Ammon's horn (tissue), 1 donor: Measurements from ENCODE around the gene OBSCN.
"Not testable (repeated sequence)": the region's sequence is repeated elsewhere in the genome, so short reads cannot be mapped to it uniquely, and the experiment has no call there.

ENCODE experiments used
- DNase-seq: peaks from one replicate; pipeline ENCODE4 v3.0.0-alpha.2; 2016; ENCODE audit warnings: low spot score

The OBSCN gene

DNA sequence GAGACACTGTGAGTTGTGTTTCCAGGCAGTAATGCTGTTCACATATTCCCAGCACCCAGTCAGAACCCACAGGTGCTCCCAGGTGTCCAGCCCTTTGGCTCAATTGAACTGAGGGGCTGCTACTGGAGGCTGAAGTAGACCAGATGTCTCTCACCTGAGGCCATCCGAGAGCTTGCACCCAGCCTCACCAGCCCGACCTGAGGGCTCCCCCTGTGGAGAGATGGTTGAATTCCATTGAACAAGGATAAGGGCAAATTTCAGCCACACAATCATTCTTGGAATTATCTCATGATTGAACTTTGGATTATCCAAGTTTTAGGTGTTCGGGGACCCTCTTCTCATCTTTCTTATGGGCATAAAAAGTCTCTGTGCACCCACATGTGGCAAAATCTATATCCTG is 52.1 kb downstream of the OBSCN start:
- no peak for DNase-seq

DNA sequence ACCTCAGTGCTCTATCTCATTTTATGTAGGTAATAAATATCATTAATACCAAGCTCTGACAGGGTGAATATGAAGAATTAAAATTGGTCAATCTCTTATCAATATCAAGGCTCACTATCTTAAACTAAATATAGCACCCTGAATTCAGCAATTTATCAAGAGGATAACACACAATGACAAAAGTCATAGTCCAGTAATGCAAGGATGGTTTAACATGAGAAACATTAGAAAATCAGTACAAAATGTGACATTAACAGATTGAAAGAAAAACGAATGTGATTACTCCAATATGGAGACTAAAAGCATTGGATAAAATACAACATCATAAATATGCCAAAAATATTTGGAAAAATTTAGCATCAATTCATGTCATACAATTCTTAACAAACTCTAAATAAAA is 53.9 kb downstream of the OBSCN start:
- no peak for DNase-seq

DNA sequence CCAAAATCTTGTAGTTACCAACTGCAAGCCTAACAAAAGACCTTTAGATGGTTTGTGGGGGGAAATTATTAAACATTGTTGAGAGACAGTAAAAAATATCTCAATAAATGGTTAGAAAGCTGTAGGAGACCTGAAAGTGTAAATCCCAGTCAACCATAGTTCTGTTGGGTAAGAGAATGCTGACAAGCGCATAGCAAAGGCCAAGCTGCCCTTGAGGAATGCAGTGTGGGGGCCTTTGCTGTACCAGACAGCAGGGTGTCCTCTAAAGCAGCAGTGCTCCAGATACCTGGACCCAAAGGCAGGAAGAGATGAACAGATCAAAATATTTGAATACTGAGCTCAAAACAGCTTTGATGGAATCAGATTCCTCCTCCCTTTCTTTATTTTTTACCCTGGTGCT is 54.6 kb downstream of the OBSCN start:
- no peak for DNase-seq

DNA sequence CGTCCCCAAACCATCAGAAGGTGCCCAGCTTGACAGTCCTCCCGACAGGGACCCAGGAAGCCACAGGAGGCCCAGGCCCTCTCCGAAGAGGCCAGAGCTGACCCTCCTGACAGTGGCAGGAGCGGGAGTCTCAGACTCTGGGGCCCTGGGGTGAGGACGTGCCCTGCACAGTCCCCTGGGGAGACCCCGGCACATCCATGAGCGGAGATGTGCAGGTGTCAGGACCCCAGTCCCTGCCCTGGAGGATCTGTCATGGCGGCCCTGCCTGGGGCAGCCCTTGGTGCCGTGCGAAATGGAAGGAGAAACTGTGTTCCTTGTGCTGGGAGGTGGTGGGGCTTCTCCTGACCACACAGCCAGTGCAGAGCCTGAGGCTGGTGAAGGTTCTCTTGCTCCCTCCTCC is 55.8 kb downstream of the OBSCN start:
- no peak for DNase-seq

DNA sequence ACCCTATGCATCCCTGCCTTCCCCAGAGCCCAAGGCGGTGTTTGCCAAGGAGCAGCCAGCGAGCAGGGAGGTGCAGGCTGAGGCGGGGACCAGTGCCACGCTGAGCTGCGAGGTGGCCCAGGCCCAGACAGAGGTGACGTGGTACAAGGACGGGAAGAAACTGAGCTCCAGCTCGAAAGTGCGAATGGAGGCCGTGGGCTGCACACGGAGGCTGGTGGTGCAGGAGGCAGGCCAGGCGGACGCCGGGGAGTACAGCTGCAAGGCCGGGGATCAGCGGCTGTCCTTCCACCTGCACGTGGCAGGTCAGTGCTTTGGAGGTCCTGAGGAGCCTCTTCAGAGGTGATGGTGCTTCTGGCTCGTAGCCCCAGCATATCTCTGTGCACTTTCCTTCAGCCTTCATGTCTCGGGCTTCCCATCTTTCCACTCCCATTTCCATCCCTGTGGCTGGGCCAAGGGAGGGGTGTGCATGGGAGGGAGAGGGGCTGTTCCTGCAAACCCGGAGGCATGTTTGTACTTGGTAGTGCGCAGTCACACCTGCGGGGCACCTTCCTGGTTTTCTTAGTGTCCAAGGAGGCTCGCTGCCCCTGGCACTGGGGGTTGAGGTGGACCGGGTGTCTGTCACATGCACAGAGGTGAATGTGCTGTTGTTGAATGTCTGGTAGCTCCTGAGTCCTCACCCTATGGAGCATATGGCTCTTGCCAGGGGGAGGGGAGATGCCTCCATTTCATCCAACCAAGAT is 56.4 kb downstream of the OBSCN start:
- DNase-seq: no peak

DNA sequence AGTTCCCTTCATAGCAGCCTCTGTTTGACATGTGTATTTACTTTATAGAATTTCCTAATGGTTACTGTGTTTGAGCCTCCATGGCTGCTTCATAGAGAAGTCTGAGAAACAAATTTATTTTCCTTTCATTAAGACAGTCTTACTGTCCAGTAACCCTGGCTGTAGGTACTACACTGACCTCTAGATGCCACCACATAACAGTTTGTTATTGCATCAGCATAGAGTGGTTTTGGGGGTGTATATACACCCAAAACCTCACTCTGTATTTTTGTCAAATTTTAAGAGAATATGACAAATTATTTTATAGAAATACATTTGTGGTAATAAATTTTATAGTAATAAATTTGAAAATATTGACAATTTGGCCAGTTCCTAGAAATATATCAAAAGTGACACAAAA is 57.3 kb downstream of the OBSCN start:
- no peak for DNase-seq

DNA sequence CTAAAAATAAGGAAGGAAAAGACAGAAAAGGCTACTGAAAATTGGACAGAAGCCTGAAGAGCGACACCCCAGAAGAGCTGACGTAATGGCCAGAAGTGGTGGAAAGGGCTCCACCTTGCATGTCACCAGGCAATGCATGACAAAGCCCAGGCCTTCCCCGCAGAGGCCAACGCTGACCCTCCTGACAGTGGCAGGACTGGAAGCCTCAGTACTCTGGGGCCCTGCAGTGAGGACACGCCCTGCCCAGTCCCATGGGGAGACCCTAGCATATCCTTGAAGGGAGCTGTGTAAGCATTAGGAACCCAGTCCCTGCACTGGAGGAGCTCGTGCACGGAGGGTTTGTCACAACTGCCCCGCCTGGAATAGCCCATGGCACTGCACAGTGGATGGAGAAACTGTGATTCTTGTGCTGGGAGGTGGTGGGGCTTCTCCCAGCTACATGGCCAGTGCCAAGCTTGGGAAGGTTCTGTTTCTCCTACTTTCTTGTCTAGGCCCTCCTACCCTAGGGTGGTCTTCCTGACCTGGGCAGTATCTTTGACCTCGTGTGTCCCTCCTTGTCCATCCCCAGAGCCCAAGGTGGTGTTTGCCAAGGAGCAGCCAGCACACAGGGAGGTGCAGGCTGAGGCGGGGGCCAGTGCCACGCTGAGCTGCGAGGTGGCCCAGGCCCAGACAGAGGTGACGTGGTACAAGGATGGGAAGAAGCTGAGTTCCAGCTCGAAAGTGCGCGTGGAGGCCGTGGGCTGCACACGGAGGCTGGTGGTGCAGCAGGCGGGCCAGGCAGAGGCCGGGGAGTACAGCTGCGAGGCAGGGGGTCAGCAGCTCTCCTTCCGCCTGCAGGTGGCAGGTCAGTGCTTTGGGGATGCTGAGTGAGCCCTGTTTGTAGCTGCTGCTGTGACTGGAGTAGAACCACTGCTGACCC is 60.4 kb downstream of the OBSCN start:
- no peak for DNase-seq

DNA sequence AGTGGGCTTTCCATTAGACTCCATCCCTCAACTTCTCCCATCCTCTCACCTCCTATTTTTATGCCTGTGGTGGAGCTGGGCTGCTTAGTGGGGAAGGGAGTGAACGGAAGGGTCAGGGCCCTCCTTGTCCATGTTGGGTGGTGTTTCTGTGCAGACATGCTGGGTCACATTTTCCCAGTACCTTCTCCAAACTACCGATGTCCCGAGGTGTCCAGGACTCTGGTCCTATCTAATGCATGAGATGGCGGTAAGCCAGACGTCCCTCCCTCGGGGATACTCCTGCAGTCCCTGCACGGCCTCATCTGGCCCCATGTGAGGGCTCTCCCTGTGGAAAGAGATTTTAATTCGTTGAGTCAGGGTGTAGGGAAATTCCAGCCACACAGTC is 61.0 kb downstream of the OBSCN start:
- DNase-seq: no peak

DNA sequence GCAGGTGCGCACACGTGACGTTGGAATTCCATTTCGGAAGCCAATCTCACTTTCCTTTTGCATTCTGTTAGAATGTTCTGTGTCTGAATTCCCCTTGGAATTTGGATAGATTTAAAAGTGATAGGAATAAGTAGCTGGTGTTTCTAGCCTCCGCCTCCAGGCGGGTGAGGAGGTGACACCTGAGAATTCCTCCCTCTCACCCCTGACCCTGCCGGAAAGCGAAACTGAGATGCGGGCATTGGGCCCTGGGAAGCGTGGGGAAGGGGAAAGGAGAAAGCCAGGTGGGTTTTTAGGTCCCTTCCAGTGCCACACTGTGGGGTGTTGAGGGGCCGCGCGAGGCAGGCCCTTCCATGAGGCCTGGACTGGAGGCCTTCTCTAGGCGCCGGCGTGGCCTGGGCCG is 61.6 kb downstream of the OBSCN start:
- not testable (repeated sequence) for DNase-seq

DNA sequence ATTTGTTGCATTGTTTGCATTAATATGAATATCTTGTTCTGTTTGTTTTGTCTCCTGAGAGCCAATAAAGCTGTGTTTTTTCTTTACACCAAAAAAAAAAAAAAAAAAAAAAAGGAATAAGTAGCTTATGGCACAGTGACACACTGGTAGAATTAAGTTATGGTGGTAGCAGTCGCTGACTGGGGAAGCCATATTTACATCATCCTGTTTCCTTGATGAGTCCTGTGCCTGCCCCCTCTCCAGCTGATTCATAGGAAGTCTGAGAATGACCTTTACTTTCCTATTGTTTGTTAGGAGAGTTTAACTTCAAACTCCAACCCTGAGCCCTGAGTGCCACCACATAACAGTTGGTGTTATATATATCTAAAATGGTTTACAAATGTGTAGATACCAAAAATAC is 62.2 kb downstream of the OBSCN start:
- DNase-seq: no peak

DNA sequence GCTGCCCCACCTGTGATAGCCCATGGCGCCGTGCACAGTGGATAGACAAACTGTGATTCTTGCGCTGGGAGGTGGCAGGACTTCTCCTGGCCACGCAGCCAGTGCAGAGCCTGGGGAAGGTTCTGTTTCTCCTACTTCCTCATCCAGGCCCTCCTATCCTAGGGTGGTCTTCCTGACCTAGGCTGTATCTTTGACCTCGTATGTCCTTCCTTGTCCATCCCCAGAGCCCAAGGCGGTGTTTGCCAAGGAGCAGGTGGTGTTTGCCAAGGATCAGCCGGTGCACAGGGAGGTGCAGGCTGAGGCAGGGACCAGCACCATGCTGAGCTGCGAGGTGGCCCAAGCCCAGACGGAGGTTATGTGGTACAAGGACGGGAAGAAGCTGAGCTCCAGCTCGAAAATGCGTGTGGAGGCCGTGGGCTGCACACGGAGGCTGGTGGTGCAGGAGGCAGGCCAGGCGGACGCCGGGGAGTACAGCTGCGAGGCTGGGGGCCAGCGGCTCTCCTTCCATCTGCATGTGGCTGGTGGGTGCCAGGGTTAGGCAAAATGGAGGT is 63.9 kb downstream of the OBSCN start:
- no peak for DNase-seq

DNA sequence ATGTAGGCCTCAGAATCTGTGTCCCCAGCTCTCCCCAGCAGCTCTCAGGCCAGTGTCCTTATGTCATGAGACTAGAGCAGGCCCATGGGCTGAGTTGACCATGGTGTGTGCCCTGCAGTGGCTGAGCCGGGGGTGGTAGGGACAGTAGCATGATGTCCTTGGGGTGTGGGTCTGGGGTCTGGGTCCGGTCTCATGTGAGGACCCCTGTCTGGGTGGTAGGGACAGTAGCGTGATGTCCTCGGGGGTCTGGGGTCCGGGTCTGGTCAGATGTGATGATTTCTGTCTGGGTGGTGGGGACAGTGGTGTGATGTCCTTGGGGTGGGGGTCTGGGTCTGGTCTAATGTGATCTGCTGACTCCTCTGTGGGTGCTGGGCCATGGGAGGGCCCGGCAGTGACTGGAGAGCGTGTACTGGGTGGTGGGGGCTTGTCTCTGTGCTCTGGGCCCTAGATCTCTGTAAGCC is 64.5 kb downstream of the OBSCN start:
- no peak for DNase-seq

DNA sequence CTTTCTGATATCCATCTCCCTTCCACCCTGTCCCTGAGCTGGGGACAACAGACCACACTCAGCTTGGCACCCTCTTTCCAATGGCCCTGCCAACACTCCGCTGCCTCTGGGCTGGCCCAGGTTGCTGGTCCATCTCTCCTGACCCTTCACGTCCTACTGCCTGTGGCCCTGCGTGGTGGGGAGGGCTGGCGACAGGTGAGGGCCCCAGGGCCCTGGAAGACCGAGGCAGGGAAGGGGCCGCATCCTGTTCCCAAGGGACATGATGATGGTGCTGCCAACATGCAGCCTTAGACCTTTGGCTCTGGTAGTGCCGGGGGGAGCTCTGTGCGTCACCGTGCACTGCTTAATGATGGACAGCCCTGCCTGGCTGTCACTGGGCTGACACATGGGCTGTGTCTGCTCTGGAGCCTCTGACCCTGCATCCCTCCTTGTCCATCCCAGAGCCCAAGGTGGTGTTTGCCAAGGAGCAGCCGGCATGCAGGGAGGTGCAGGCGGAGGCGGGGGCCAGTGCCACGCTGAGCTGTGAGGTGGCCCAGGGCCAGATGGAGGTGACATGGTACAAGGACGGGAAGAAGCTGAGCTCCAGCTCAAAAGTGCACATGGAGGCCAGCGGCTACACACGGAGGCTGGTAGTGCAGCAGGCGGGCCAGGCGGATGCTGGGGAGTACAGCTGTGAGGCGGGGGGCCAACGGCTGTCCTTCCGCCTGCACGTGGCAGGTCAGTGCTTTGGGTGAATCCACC is 65.2 kb downstream of the OBSCN start:
- no peak for DNase-seq

DNA sequence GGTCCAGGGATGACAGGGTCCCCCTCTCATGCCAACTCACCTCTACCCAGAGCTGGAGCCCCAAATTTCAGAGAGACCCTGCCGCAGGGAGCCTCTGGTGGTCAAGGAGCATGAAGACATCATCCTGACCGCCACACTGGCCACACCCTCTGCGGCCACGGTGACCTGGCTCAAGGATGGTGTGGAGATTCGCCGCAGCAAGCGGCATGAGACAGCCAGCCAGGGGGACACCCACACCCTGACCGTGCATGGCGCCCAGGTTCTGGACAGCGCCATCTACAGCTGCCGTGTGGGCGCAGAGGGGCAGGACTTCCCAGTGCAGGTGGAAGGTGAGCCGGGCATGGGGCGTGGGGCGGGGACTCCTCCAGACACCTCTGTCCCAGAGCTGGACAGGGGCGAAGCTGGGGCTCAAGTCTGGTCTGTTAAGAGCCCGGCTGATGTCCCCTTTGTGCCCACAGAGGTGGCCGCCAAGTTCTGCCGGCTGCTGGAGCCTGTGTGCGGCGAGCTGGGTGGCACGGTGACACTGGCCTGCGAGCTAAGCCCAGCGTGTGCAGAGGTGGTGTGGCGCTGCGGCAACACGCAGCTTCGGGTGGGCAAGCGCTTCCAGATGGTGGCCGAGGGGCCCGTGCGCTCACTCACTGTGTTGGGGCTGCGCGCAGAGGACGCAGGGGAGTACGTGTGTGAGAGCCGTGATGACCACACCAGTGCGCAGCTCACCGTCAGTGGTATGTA is 66.0 kb downstream of the OBSCN start:
- no peak for DNase-seq

DNA sequence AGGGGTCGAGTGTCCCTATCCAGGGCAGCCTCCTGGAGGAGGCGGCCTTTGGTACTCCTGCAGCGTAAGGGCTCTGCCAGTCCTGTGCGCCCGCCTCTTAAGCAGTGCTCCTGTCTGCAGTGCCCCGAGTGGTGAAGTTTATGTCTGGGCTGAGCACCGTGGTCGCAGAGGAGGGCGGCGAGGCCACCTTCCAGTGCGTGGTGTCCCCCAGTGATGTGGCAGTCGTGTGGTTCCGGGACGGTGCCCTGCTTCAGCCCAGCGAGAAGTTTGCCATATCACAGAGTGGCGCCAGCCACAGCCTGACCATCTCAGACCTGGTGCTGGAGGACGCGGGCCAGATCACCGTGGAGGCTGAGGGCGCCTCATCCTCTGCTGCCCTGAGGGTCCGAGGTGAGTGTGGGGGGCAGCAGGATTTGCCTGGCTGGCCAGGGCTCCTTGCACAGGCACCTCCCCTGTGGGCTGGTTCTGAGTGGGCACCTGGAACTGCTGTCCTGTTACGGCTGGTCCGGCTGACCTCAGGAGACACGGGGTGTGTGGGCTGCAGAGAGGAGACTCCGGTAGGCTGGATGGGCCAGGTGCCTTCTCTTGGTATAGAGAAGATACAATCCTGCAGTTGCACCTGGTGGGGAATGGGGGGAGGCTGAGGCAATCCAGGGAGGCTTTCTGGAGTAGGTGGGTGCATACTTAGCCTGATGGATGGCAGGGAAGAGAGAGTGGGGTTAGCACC is 66.8 kb downstream of the OBSCN start:
- DNase-seq: no peak

DNA sequence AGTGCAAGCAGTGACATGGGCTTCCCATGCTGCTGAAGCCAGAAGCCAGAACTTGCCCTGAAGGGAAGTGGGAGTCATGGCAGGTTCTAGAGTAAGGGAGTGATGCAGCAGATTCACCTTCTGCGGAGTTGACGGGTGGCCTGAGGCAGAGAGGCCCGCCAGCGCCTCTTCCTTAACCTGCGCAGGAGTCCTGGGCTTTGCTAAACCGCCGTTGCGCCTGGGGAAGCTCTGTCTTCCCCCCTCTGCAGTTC is 67.3 kb downstream of the OBSCN start:
- no peak for DNase-seq

DNA sequence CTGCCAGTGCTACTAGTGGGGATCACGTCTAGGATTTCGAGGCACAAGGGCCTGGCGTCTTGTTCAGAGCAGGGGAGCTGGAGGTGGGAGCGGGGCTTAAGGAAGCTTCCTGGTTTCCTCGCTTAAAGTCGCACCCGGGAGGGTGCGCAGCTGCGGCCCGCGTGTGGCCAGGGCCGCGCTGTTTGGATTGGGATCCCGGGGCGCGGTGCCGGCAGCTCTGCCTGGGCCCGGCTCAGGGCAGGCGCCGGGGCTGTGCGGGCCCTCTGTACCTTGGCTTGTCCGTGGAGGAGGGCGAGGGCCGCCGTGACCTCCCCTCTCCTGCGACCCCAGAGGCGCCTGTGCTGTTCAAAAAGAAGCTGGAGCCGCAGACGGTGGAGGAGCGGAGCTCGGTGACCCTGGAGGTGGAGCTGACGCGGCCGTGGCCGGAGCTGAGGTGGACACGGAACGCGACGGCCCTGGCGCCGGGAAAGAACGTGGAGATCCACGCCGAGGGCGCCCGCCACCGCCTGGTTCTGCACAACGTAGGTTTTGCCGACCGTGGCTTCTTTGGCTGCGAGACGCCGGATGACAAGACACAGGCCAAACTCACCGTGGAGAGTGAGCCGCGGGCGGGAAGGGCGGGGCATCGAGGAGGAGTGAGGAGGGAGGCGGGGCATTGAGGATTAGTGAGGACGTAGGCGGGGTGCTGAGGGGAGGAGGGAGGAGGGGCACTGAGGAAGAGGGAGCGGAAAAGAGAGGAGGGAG is 67.8 kb downstream of the OBSCN start:
- DNase-seq: peak; percentile 86

DNA sequence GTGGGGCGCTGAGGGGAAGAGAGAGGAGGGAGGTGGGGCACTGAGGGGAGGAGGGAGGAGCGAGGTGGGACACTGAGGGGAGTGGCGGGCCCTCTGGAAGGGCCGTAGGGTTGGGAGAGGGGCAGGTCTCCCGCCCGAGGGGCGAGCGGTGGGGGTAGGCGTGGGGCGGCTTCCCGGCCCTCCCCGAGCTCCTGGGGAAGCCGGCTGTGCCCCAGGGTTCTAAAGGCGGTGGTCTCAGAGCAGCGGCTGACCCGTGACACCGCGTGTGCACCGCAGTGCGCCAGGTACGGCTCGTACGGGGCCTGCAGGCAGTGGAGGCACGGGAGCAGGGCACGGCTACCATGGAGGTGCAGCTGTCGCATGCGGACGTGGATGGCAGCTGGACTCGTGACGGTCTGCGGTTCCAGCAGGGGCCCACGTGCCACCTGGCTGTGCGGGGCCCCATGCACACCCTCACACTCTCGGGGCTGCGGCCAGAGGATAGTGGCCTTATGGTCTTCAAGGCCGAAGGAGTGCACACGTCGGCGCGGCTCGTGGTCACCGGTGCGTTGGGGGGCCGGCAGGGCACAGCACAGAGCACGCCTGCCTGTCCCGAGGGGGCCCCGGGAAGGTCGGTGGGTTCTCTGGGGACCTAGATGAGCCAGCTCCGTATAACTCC is 68.5 kb downstream of the OBSCN start:
- no peak for DNase-seq

DNA sequence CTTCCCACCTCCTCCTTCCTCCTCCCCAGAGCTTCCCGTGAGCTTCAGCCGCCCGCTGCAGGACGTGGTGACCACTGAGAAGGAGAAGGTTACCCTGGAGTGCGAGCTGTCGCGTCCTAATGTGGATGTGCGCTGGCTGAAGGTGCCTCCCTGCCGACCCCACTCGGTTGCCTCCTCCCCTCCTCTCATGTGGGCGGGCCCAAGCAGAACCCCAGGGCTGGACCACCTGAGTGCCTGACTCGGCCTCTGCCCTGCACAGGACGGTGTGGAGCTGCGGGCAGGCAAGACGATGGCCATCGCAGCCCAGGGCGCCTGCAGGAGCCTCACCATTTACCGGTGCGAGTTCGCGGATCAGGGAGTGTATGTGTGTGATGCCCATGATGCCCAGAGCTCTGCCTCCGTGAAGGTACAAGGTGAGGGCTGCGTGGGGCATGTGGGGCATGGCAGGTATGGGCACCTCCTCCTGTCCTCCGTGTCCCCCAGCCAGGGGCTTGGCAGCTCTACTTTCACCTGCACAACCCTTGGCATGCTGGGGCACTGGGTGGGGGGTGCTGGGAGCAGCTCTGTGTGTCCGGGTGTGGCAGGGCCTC is 69.2 kb downstream of the OBSCN start:
- DNase-seq: no peak
